Kidney epithelial cell (primary cell): ENCODE results near the gene RRBP1. TPM values are rescaled to one million over a fixed set of nuclear protein-coding genes. Genes with fewer than 3 reads are reported as not detected.

Experiments
- DNase-seq: peaks from one replicate; pipeline ENCODE4 v3.0.0-alpha.2; 2010; ENCODE audit warnings: low read depth
- H3K27me3 ChIP-seq: 2 replicates; pipeline ENCODE4 v1.6.0; 2011; ENCODE audit warnings: low read length; ENCODE audit not compliant: control insufficient read depth, insufficient read depth
- H3K36me3 ChIP-seq: 2 replicates; pipeline ENCODE4 v1.5.1; 2011; ENCODE audit warnings: low read length; ENCODE audit not compliant: control insufficient read depth, insufficient read depth
- H3K4me3 ChIP-seq: 2 replicates; pipeline ENCODE4 v1.5.1; 2011; ENCODE audit warnings: low read depth, mild to moderate bottlenecking, control low read depth, low read length
- CTCF ChIP-seq: IDR thresholded peaks from 2 replicates; pipeline ENCODE4 v1.5.1; 2011; ENCODE audit warnings: mild to moderate bottlenecking, moderate library complexity, low read length, control low read depth, inconsistent platforms; ENCODE audit not compliant: insufficient read depth, poor library complexity, severe bottlenecking
- total RNA-seq: library from RNA; depleted of rRNA; stranded (reverse); fragments of >200 nt; gene quantifications from 2 replicates; pipeline ENCODE4 v1.2.3, GENCODE V29; 2015

The RRBP1 gene
- total RNA-seq, 1 donor from 2014 or later, result 98.4 TPM

DNA sequence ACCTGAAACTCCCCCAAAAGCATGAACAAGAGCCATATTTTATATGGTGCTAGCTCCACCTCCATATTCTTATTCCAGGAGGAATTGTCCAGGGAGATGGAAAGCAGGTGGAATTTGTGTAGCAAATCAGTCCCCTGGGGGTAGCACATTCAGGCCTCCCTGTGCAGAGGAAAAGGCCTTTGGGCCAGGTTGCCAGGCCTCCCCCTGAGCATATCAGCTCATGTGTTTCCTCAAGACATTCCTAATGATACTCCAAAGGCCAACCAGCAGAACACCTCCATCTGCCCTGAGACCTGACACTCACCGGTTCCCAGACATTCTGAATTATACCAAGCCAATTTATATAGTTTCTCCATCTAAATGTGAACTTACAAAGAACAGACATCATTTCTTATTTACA is 15.1 kb upstream of the RRBP1 start:
- no peak overlapping the region for H3K4me3 ChIP-seq
- no peak for DNase-seq
- H3K27me3 ChIP-seq, result no peaks in the 10 kb centered on the region
- H3K36me3 ChIP-seq, result no peaks in the 10 kb centered on the region
- TF ChIP-seq CTCF, result no peak

DNA sequence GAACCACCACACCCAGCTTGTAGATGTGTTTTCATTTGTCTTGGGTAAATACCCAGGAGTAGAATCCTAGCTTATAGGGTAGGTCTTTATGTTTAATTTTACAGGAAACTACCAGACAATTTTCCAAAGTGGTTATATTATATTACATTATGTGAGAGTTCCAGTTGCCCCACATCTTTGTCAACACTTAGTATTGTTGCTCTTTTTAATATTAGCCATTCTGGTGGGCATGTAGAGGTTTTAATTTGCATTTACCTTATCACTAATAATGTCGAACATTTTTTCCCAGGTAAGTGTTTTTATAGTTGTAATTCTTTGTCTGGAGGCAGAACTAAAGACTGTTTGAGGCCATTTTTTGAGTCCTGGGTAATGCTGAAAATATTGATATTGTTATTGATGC is 14.2 kb upstream of the RRBP1 start:
- no peak for TF ChIP-seq CTCF
- Histone ChIP-seq H3K27me3 (no peaks in the 10 kb centered on the region), H3K36me3 (no peaks in the 10 kb centered on the region), H3K4me3 (no peak overlapping the region)
- no peak for DNase-seq

GRCh38 chr20:17694767-17695166 is 12.7 kb upstream of the RRBP1 start:
- TF ChIP-seq CTCF, result no peak
- Histone ChIP-seq H3K36me3 (no peaks in the 10 kb centered on the region), H3K4me3 (no peak overlapping the region)

DNA sequence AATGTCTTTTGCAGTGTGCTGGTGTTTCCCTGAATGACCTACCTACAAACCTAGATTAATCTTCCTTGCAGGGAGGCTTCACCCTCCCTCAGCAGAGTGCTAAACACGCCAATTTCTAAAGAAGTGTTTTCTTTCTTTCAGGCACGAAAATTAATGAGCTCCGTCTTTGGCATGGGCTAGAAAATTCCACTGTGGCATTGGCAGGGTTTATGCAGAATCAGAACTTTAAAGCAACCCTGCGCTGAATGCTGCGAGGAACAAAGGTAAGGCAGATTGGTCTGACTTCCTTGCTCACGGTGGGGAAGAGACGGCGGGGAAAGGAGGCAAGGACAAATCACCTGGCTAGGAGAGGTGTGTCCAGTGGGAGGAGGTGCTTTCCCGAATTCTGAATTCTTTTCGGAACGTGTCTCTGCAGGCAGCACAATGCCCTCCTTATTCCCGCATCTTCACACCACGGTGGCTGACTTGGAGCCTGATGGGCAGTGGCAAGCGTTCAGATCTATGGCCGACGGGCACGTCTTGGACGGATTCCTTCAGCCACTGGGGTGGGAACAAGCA is 11.5 kb upstream of the RRBP1 start:
- Histone ChIP-seq H3K27me3 (no peaks in the 10 kb centered on the region), H3K4me3 (no peak overlapping the region), H3K36me3 (no peaks in the 10 kb centered on the region)
- TF ChIP-seq CTCF, result no peak
- no peak for DNase-seq

More at GRCh38 chr20:17694767-17695166, 12.7 kb upstream of the RRBP1 start:
- H3K27me3 ChIP-seq, result no peaks in the 10 kb centered on the region
- DNase-seq, result no peak

- DNase-seq, result no peak
- no peaks in the 10 kb centered on the region for H3K36me3 ChIP-seq
- no peak overlapping the region for H3K4me3 ChIP-seq
- peaks cover 1% of the 10 kb centered on the region for H3K27me3 ChIP-seq
- no peak for TF ChIP-seq CTCF
These were observed 9.7 kb upstream of the RRBP1 start for GRCh38 chr20:17691758-17692157.

- no peaks in the 10 kb centered on the region for H3K36me3 ChIP-seq
- DNase-seq, result no peak
- H3K27me3 ChIP-seq, result peaks cover 11% of the 10 kb centered on the region
- no peak overlapping the region for H3K4me3 ChIP-seq
- TF ChIP-seq CTCF, result no peak
These were observed 8.1 kb upstream of the RRBP1 start for GRCh38 chr20:17690144-17690543.
